Measurements from ENCODE around the gene MYMK.

Gene MYMK

GRCh38 chr9:133516256-133516960 is 8.4 kb downstream of the MYMK start:
- no peak for DNase-seq

GRCh38 chr9:133515615-133516255 is 9.0 kb downstream of the MYMK start:
- DNase-seq: no peak

GRCh38 chr9:133515240-133515610 is 9.5 kb downstream of the MYMK start:
- no peak for DNase-seq

- no peak for DNase-seq
Measured at GRCh38 chr9:133514460-133515239, 10.1 kb downstream of the MYMK start.

GRCh38 chr9:133513214-133514100 is 11.3 kb downstream of the MYMK start:
- no peak for DNase-seq

GRCh38 chr9:133512253-133513213 is 12.2 kb downstream of the MYMK start:
- no peak for DNase-seq

- no peak for DNase-seq
Measured at GRCh38 chr9:133511607-133512006, 13.2 kb downstream of the MYMK start.

GRCh38 chr9:133510926-133511505 is 13.7 kb downstream of the MYMK start:
- DNase-seq: no peak

- DNase-seq: no peak
Measured at GRCh38 chr9:133509179-133510083, 15.3 kb downstream of the MYMK start.

- no peak for DNase-seq
Measured at GRCh38 chr9:133508046-133508445, 16.7 kb downstream of the MYMK start.

- DNase-seq: no peak
Measured at GRCh38 chr9:133507246-133507965, 17.4 kb downstream of the MYMK start.

GRCh38 chr9:133506653-133507038 is 18.1 kb downstream of the MYMK start:
- no peak for DNase-seq

- no peak for DNase-seq
Measured at GRCh38 chr9:133505901-133506652, 18.7 kb downstream of the MYMK start.

- no peak for DNase-seq
Measured at GRCh38 chr9:133505186-133505830, 19.5 kb downstream of the MYMK start.

GRCh38 chr9:133502112-133502511 is 22.6 kb downstream of the MYMK start:
- DNase-seq: no peak

GRCh38 chr9:133499892-133500270 is 24.9 kb downstream of the MYMK start:
- no peak for DNase-seq

GRCh38 chr9:133499132-133499891 is 25.4 kb downstream of the MYMK start:
- DNase-seq: no peak

Data from inflammatory macrophage treated with lipopolysaccharide for 4 hours (primary cell).